GM12874 (cell line): Measurements from ENCODE around the gene RPL23.

Source experiments
- TF ChIP-seq, protein P1 (sequence below): IDR thresholded peaks from 2 replicates; pipeline ENCODE4 v1.5.1; 2011; ENCODE audit warnings: low read depth, mild to moderate bottlenecking, control low read depth, low read length, moderate library complexity; ENCODE audit not compliant: insufficient read depth

The RPL23 gene

GRCh38 chr17:38852771-38853291 lies 690 bp downstream of the RPL23 start:
- TF ChIP-seq, protein P1, sequence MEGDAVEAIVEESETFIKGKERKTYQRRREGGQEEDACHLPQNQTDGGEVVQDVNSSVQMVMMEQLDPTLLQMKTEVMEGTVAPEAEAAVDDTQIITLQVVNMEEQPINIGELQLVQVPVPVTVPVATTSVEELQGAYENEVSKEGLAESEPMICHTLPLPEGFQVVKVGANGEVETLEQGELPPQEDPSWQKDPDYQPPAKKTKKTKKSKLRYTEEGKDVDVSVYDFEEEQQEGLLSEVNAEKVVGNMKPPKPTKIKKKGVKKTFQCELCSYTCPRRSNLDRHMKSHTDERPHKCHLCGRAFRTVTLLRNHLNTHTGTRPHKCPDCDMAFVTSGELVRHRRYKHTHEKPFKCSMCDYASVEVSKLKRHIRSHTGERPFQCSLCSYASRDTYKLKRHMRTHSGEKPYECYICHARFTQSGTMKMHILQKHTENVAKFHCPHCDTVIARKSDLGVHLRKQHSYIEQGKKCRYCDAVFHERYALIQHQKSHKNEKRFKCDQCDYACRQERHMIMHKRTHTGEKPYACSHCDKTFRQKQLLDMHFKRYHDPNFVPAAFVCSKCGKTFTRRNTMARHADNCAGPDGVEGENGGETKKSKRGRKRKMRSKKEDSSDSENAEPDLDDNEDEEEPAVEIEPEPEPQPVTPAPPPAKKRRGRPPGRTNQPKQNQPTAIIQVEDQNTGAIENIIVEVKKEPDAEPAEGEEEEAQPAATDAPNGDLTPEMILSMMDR = no peak

DNA sequence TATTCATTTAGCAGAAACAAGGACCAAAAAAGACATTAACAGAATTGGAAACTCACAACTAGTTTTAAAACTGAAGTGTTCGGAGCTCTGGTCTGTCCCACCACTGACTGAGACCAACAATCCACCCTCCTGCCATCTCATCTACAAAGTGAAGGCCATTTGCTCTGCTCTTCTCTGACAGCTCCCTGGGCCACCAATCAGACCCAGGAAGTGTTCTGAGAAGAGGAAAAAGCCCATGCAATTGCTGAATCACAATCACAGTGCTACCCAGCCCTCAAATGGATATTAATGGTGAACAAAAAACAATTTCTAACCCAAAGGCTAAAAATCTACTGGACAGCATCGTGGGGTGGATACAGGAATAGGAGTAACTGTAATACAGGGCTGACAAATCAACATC lies 2.1 kb downstream of the RPL23 start:
- TF ChIP-seq, protein P1 = no peak

DNA sequence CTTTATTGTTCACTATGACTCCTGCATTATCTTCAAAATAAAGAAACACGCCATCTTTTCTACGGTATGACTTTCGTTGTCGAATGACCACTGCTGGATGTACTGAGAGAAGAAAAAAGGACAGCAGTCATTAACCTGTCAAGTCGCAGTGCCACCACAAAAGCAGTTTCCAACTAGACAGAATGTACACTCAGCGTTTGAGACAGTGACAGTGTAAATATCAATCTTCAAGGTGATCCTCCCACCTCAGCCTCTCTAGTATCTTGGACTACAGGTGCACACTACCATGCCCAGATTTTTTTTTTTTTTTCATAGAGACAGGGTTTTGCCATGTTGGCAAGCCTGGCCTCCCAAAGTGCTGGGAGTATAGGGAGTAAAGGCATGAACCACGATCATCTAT lies 3.1 kb downstream of the RPL23 start:
- TF ChIP-seq, protein P1 = no peak

GRCh38 chr17:38848939-38849605 lies 4.4 kb downstream of the RPL23 start:
- TF ChIP-seq, protein P1 = no peak

GRCh38 chr17:38848557-38848891 lies 5.0 kb downstream of the RPL23 start:
- TF ChIP-seq, protein P1 = no peak

- TF ChIP-seq, protein P1 = no peak
These were observed 9.2 kb downstream of the RPL23 start for GRCh38 chr17:38844261-38844757.

DNA sequence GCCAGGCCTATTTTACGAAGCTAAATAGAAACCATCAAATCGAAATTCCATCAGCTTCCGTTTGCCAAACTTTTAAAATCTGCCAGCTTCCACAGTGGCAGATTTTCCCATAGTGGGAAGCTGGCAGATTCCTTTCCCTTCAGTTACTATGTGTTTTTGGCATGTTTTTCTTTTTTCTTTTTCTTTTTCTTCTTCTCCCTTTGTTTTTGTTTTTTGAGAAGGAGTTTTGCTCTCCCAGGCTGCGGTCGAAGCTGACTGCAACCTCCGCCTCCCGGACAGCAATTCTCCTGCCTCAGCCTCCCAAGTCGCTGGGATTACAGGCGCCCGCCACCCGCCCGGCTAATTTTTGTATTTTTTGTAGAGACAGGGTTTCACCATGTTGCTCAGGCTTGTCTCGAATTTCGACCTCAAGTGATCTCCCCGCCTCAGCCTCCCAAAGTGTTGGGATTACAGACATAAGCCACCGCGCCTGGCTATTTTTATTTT lies 27.7 kb downstream of the RPL23 start:
- TF ChIP-seq, protein P1 = no peak
